GM12878 (cell line): ENCODE data around the gene NELFE. TPM values are rescaled to one million over a fixed set of nuclear protein-coding genes. Genes with fewer than 3 reads are reported as not detected.

Source experiments
- ATAC-seq: fragments of 200-7000 bp; cut with Tn5 transposase; 3 replicates; pipeline ENCODE4 v1.9.1; 2020; ENCODE audit warnings: mild to moderate bottlenecking, moderate library complexity
- BruUV-seq: library from RNA; stranded (reverse); fragments of 400-500 nt; replicated peaks from 2 replicates; lab custom pipeline; 2021; lab: Mats Ljungman, UMichigan
- CTCF ChIA-PET: fragments of 300-600 bp; sonication (Branson Sonifier 250); formaldehyde crosslinking; extraction: SDS; loops from one replicate; lab custom pipeline; 2021; ENCODE audit warnings: inconsistent platforms; lab: Yijun Ruan, JAX
- POLR2A ChIA-PET: fragments of 350-600 bp; formaldehyde crosslinking; extraction: SDS; loops from one replicate; lab custom pipeline; 2021; ENCODE audit warnings: inconsistent platforms; lab: Charles Lee
- RAD21 ChIA-PET: fragments of 300-600 bp; sonication (Branson Sonifier 250); formaldehyde crosslinking; loops from one replicate; lab custom pipeline; 2023; ENCODE audit warnings: antibody characterized with exemption; ENCODE audit not compliant: unreplicated experiment; lab: Charles Lee
- SMC1A ChIA-PET: fragments of 300-600 bp; sonication (Branson Sonifier 250); formaldehyde crosslinking; loops from one replicate; lab custom pipeline; 2023; ENCODE audit not compliant: unreplicated experiment, uncharacterized antibody; lab: Charles Lee
- DNase-seq: peaks from one replicate; pipeline ENCODE4 v3.0.0-alpha.2; 2011; ENCODE audit warnings: low read depth, low spot score
- FAIRE-seq: peaks from 3 replicates; lab custom pipeline; 2011; peaks lifted over from hg19 to GRCh38; lab: Jason Lieb, UNC
- H2AFZ ChIP-seq: 2 replicates; pipeline ENCODE4 v1.6.0; 2011; ENCODE audit warnings: low read depth, low read length, control low read depth; ENCODE audit not compliant: control insufficient read depth
- H3K27ac ChIP-seq: 2 replicates; pipeline ENCODE4 v1.5.1; 2011; ENCODE audit warnings: control low read depth; ENCODE audit not compliant: control insufficient read depth, insufficient read depth
- H3K27me3 ChIP-seq, 2 experiments: replicated peaks in 1 of 2; 2 replicates each; pipeline versions ENCODE4 v1.6.0 to v1.6.1; 2011; ENCODE audit warnings: low read length in 1 of 2; ENCODE audit not compliant: control insufficient read depth in 2 of 2, insufficient read depth in 2 of 2
- H3K36me3 ChIP-seq, 2 experiments: 2 replicates each; pipeline ENCODE4 v1.5.1; 2011; ENCODE audit warnings: low read length in 1 of 2; ENCODE audit not compliant: control insufficient read depth in 2 of 2, insufficient read depth in 2 of 2
- H3K4me1 ChIP-seq: 2 replicates; pipeline ENCODE4 v1.6.1; 2011; ENCODE audit warnings: mild to moderate bottlenecking, low read length, moderate library complexity, mixed read lengths; ENCODE audit not compliant: control insufficient read depth, insufficient read depth
- H3K4me2 ChIP-seq: 2 replicates; pipeline ENCODE4 v1.6.0; 2011; ENCODE audit warnings: control low read depth; ENCODE audit not compliant: control insufficient read depth, insufficient read depth
- H3K4me3 ChIP-seq: fragments of 200-600 bp; sonication (generic); 2 replicates; pipeline ENCODE4 v1.5.1; 2016
- H3K79me2 ChIP-seq: 2 replicates; pipeline ENCODE4 v1.6.0; 2011; ENCODE audit warnings: low read length; ENCODE audit not compliant: control insufficient read depth, insufficient read depth
- H3K9ac ChIP-seq: 2 replicates; pipeline ENCODE4 v1.8.0; 2011; ENCODE audit warnings: low read length, control low read depth, mixed read lengths; ENCODE audit not compliant: control insufficient read depth, insufficient read depth
- H3K9me3 ChIP-seq: replicated peaks from 3 replicates; pipeline ENCODE4 v1.5.1; 2011; ENCODE audit warnings: mild to moderate bottlenecking, low read length; ENCODE audit not compliant: control insufficient read depth, insufficient read depth
- H4K20me1 ChIP-seq: 2 replicates; pipeline ENCODE4 v1.6.0; 2011; ENCODE audit not compliant: control insufficient read depth, insufficient read depth
- BACH1 ChIP-seq: fragments of 450-650 bp; IDR thresholded peaks from 2 replicates; pipeline ENCODE4 v1.6.1; 2017; ENCODE audit warnings: mild to moderate bottlenecking, borderline replicate concordance
- CTCF ChIP-seq, 3 experiments: IDR thresholded peaks in 2 of 3; conservative IDR thresholded peaks in 1 of 3; 2 replicates each; pipeline ENCODE4 v1.5.1; 2011; ENCODE audit warnings: low read depth in 3 of 3, low read length in 3 of 3, mild to moderate bottlenecking in 3 of 3, control low read depth in 2 of 3, moderate library complexity in 2 of 3, inconsistent platforms in 1 of 3, mixed read lengths in 1 of 3; ENCODE audit not compliant: control insufficient read depth in 2 of 3, insufficient read depth in 1 of 3; ENCODE audit errors: extremely low read depth in 1 of 3
- EP300 ChIP-seq, 2 experiments: fragments of 150-350 bp in 1 of 2; IDR thresholded peaks; 2 replicates each; pipeline ENCODE4 v1.6.1; 2011 to 2012; ENCODE audit warnings: low read depth in 2 of 2, low read length in 2 of 2, borderline replicate concordance in 1 of 2, improper control_type of control experiment in 1 of 2, inconsistent platforms in 1 of 2; ENCODE audit not compliant: control insufficient read depth in 1 of 2
- GATAD2B ChIP-seq: fragments of 450-650 bp; conservative IDR thresholded peaks from 2 replicates; pipeline ENCODE4 v1.6.1; 2017; ENCODE audit warnings: low read depth, mild to moderate bottlenecking, moderate library complexity
- NBN ChIP-seq: fragments of 450-650 bp; IDR thresholded peaks from 2 replicates; pipeline ENCODE4 v1.6.1; 2016
- PML ChIP-seq: IDR thresholded peaks from 2 replicates; pipeline ENCODE4 v1.6.1; 2012; ENCODE audit warnings: low read length, inconsistent platforms
- RAD21 ChIP-seq: IDR thresholded peaks from 2 replicates; pipeline ENCODE4 v1.6.1; 2011; ENCODE audit warnings: mild to moderate bottlenecking, low read depth, low read length, moderate library complexity; ENCODE audit not compliant: insufficient read depth
- SIX5 ChIP-seq: IDR thresholded peaks from 2 replicates; pipeline ENCODE4 v1.6.1; 2011; ENCODE audit warnings: mild to moderate bottlenecking, low read depth, low read length, moderate library complexity; ENCODE audit not compliant: severe bottlenecking
- SMARCA5 ChIP-seq: fragments of 450-650 bp; IDR thresholded peaks from 2 replicates; pipeline ENCODE4 v1.6.1; 2017; ENCODE audit warnings: mild to moderate bottlenecking
- TAF1 ChIP-seq: IDR thresholded peaks from 2 replicates; pipeline ENCODE4 v1.6.1; 2011; ENCODE audit warnings: mild to moderate bottlenecking, low read depth, low read length, borderline replicate concordance
- TCF3 ChIP-seq: IDR thresholded peaks from 2 replicates; pipeline ENCODE4 v1.6.1; 2012; ENCODE audit warnings: low read depth, mild to moderate bottlenecking, low read length, borderline replicate concordance; ENCODE audit not compliant: insufficient read depth
- ZBED1 ChIP-seq: IDR thresholded peaks from 2 replicates; pipeline ENCODE4 v1.6.1; 2016; ENCODE audit warnings: borderline replicate concordance
- whole genome bisulfite sequencing: methylation state at CpG from one replicate; pipeline ENCODE4 v1.1.6; 2016; ENCODE audit warnings: low lambda C conversion rate; ENCODE audit not compliant: insufficient replicate concordance, insufficient coverage; ENCODE audit errors: missing lambda C conversion rate; 5-methylcytosine and 5-hydroxymethylcytosine counted together
- in situ Hi-C: fragments of 300-500 bp; cut with MboI; formaldehyde crosslinking; loops from 9 replicates; pipeline ENCODE4 v1.14.3; 2018; ENCODE audit warnings: mixed read lengths
- intact Hi-C: fragments of 100-400 bp; cut with micrococcal nuclease; formaldehyde crosslinking; loops from one replicate; pipeline ENCODE4 v1.14.2; 2022; ENCODE audit not compliant: unreplicated experiment
- polyA plus RNA-seq, 11 experiments: library from polyadenylated mRNA; depleted of rRNA in 4 of 11; unstranded in 6 of 11; stranded (reverse) in 5 of 11; fragments of >200 nt; fragmentation: Nextera tagmentation in 4 of 11; fragmentation: Illumina TruSeq in 1 of 11; extraction: Ambion mirVana in 4 of 11; extraction: Trizol in 1 of 11; gene quantifications; 1 replicate in 1 of 11; 2 replicates in 10 of 11; pipeline versions ENCODE4 v1.2.1 to v1.2.3, GENCODE V29; 2011 to 2016; ENCODE audit warnings: inconsistent platforms in 2 of 11, missing spikeins in 2 of 11, low read depth in 1 of 11
- total RNA-seq, 4 experiments: library from RNA; depleted of rRNA in 3 of 4; stranded (reverse); fragments of >200 nt in 3 of 4; fragmentation: Illumina TruSeq in 1 of 4; extraction: Trizol in 1 of 4; gene quantifications; 2 replicates each; pipeline versions ENCODE4 v1.2.1 to v1.2.3, GENCODE V29; 2013 to 2021
- TF ChIP-seq, protein P1 (sequence below): fragments of 450-650 bp; IDR thresholded peaks from 2 replicates; pipeline ENCODE4 v1.6.1; 2014; ENCODE audit warnings: mild to moderate bottlenecking

Gene NELFE
- total and polyA plus RNA-seq, 10 of the 15 experiments (the other 5 are each of a cell fraction or from before 2014, with no cell fraction given), result 8.5 to 105 (median 59.7) TPM

DNA sequence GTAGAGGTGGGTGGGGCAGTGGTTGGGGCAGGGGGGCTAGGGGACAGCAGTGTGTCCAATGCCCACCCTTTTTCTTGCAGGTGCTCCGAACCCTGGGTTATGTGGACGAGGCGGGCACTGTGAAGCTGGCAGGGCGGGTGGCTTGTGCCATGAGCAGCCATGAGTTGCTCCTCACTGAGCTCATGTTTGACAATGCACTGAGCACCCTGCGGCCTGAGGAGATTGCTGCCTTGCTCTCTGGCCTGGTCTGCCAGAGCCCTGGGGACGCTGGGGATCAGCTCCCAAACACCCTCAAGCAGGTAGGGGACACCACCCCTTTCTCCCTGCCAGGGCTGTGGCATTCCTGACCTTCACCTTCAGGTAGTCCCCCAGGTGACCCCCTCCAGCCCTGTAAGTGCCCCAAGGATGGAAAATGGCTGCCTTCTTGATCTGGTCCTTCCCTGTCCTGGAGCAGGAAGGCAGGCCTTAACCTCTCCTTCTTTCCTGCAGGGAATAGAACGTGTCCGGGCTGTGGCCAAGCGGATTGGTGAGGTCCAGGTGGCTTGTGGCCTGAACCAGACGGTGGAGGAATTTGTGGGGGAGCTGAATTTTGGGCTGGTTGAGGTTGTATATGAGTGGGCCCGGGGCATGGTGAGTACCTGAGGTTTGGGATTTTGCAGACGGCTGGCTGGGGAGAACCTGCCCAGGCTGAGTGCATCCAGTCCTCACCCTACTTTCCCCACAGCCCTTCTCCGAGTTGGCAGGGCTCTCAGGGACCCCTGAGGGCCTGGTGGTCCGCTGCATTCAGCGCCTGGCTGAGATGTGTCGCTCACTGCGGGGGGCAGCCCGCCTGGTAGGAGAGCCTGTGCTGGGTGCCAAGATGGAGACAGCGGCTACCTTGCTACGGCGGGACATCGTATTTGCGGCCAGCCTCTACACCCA is 10.3 kb upstream of the NELFE start:
- ChIA-PET SMC1A (interaction anchor here (1.4 kb wide), 1 partner anchor 10 kb away, joined by 5 read pairs; the partner anchor contains the start of genes NELFE and SKIC2), RAD21 (no interaction called here), POLR2A (no interaction called here), CTCF (interaction anchor here (0.9 to 1.1 kb wide), 2 partner anchors 11 to 17 kb away, joined by 3 read pairs; no protein-coding TSS in a partner anchor)
- WGBS, result 88% methylated on average over 23 of the region's 23 CpGs
- Histone ChIP-seq H3K4me2 (no peak overlapping the region), H3K27me3 (no peaks in the 10 kb centered on the region), H3K27ac (no peak overlapping the region), H3K4me3 (no peak overlapping the region), H2AFZ (no peak overlapping the region), H3K4me1 (peaks cover 13% of the 10 kb centered on the region), H3K9me3 (no peaks in the 10 kb centered on the region), H4K20me1 (no peaks in the 10 kb centered on the region), H3K36me3 (peaks cover 11 to 16% of the 10 kb centered on the region in 2 experiments; a peak in 3 of 4 replicates), H3K9ac (no peak overlapping the region), H3K79me2 (peaks cover 22% of the 10 kb centered on the region)
- DNase-seq (no peak), FAIRE-seq (no peak), ATAC-seq (no peak)
- in situ Hi-C loops, result no loop called here
- intact Hi-C loops, result no loop called here
- BruUV-seq, result no TSS peak
- TF ChIP-seq TAF1 (no peak), TCF3 (no peak), SIX5 (no peak), GATAD2B (no peak), SMARCA5 (no peak), CTCF (IDR thresholded peaks at IDR 0.05 in 2 of 3, conservative IDR thresholded peaks at IDR 0.05 in 1 of 3; ENCODE audit: control insufficient read depth in 2 of 3, extremely low read depth in 1 of 3, insufficient read depth in 1 of 3, low read depth in 3 of 3, low read length in 3 of 3) (no peak), NBN (no peak), EP300 (IDR thresholded peaks at IDR 0.05; ENCODE audit: borderline replicate concordance in 1 of 2, control insufficient read depth in 1 of 2, low read depth in 2 of 2, low read length in 2 of 2) (no peak), RAD21 (no peak), ZBED1 (no peak), BACH1 (no peak), PML (no peak)
- TF ChIP-seq, protein P1, sequence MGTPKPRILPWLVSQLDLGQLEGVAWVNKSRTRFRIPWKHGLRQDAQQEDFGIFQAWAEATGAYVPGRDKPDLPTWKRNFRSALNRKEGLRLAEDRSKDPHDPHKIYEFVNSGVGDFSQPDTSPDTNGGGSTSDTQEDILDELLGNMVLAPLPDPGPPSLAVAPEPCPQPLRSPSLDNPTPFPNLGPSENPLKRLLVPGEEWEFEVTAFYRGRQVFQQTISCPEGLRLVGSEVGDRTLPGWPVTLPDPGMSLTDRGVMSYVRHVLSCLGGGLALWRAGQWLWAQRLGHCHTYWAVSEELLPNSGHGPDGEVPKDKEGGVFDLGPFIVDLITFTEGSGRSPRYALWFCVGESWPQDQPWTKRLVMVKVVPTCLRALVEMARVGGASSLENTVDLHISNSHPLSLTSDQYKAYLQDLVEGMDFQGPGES, result no peak
